Transverse colon (tissue), 4 donors: ENCODE data around the gene PLIN5. TPM values are rescaled to one million over a fixed set of nuclear protein-coding genes. Genes with fewer than 3 reads are reported as not detected.
A peak's percentile ranks its signal among the peaks of the same experiment; 100 is the strongest.

Experiments used
- DNase-seq: peaks from one replicate; pipeline ENCODE4 v3.0.0-alpha.2; 2019
- H3K27ac ChIP-seq, 4 donors: fragments of 200-600 bp; sonication (generic); 2 replicates each; pipeline ENCODE4 v1.5.1; 2016 to 2018; ENCODE audit warnings: inconsistent platforms in 4 of 4
- H3K27me3 ChIP-seq: fragments of 200-600 bp; sonication (generic); 2 replicates; pipeline ENCODE4 v1.5.1; 2017; ENCODE audit warnings: inconsistent platforms
- H3K36me3 ChIP-seq, 4 donors: fragments of 200-600 bp; sonication (generic); 2 replicates each; pipeline ENCODE4 v1.5.1; 2017 to 2019; ENCODE audit warnings: inconsistent platforms in 4 of 4
- H3K4me1 ChIP-seq, 4 donors: fragments of 200-600 bp; sonication (generic); 2 replicates each; pipeline ENCODE4 v1.5.1; 2017 to 2020; ENCODE audit warnings: inconsistent platforms in 4 of 4
- H3K4me3 ChIP-seq, 4 donors: fragments of 200-600 bp; sonication (generic); 1 replicate in 1 of 4; 2 replicates in 3 of 4; pipeline versions ENCODE4 v1.5.1 to v1.6.1; 2017 to 2019; ENCODE audit warnings: inconsistent platforms in 4 of 4
- H3K9me3 ChIP-seq, 2 donors: fragments of 200-600 bp; sonication (generic); 2 replicates each; pipeline ENCODE4 v1.5.1; 2017 to 2019; ENCODE audit warnings: inconsistent platforms in 2 of 2
- EP300 ChIP-seq: sonication (generic); formaldehyde crosslinking; IDR thresholded peaks from one replicate; pipeline ENCODE4 v1.6.1; 2017; ENCODE audit warnings: antibody characterized with exemption, low read depth
- POLR2A ChIP-seq: fragments of 450-650 bp; IDR thresholded peaks from one replicate; pipeline ENCODE4 v1.6.1; 2016; ENCODE audit warnings: antibody characterized with exemption, mild to moderate bottlenecking, moderate library complexity
- POLR2AphosphoS5 ChIP-seq, 3 donors: sonication (generic); formaldehyde crosslinking; IDR thresholded peaks; one replicate each; pipeline ENCODE4 v1.6.1; 2016; ENCODE audit warnings: antibody characterized with exemption in 3 of 3
- WGBS, 2 donors: methylation state at CpG; one replicate each; pipeline ENCODE4 v1.1.5; 2018; ENCODE audit warnings: low coverage in 1 of 2; 5-methylcytosine and 5-hydroxymethylcytosine counted together
- in situ Hi-C, 4 donors: fragments of 200-750 bp; cut with MboI; loops; one replicate each; pipeline versions ENCODE4 v1.15.0 to v1.15.1; 2017; ENCODE audit warnings: low sequenced_read_pairs in 3 of 4, low pct_ligation_motif_present in 1 of 4, low pct_unique_long_range_greater_than_20kb in 1 of 4
- intact Hi-C: fragments of 100-400 bp; cut with DNase I; formaldehyde crosslinking; loops from one replicate; pipeline ENCODE4 v1.15.1; 2023; ENCODE audit warnings: low total_unique reads
- total RNA-seq, 4 donors: library from RNA; depleted of rRNA; stranded (reverse); fragments of >200 nt; gene quantifications; one replicate each; pipeline ENCODE4 v1.1.0, GENCODE V29; 2016
- TF ChIP-seq, protein P1 (sequence below), 5 experiments: fragments of 200-600 bp in 3 of 5; fragments of 450-650 bp in 2 of 5; sonication (generic) in 3 of 5; IDR thresholded peaks; 1 replicate in 2 of 5; 2 replicates in 3 of 5; pipeline ENCODE4 v1.5.1; 2016 to 2017; ENCODE audit warnings: antibody characterized with exemption in 5 of 5, inconsistent platforms in 3 of 5, mild to moderate bottlenecking in 2 of 5, moderate library complexity in 1 of 5

PLIN5 gene
- total RNA-seq, 4 donors from 2014 or later: 2.7 to 6.7 (median 6.0) TPM; not detected in 1

DNA sequence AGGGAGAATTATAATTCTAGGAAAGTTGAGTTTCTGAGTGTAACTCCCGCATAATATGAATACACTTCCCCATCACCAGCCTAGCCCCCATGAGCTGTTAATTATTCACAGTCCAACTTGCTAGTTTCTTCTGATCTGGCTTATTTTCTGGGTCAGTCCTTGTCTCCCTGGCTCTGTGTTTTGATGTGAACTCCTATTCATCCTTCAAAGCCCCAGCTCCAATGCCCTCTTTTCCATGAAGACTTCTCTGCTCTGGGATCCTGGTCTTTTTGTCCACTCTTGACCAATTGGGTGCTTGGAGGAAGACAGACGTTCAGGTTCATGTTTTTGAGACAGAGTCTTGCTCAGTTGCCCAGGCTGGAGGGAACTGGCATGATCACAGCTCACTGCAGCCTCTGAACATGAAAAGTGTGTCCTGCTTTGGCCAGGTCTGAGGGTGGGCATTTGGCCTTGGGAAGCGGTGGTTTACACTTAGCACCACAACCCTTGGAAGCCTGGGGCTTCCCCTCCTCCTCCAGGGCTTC lies 4.2 kb upstream of the PLIN5 start:
- Histone ChIP-seq H3K4me1 (peaks cover 0 to 15% (median 11%) of the 10 kb centered on the region in 4 donors), H3K4me3 (peak overlapping the region in 3 of 4 donors; percentile 15 to 31 (median 19)), H3K27ac (peak overlapping the region; percentile 64 to 76 (median 68)), H3K9me3 (no peaks in the 10 kb centered on the region), H3K36me3 (no peaks in the 10 kb centered on the region), H3K27me3 (peaks cover 16% of the 10 kb centered on the region)
- TF ChIP-seq POLR2AphosphoS5 (IDR thresholded peaks at IDR 0.05) (no peak), EP300 (no peak), POLR2A (no peak)
- TF ChIP-seq, protein P1, sequence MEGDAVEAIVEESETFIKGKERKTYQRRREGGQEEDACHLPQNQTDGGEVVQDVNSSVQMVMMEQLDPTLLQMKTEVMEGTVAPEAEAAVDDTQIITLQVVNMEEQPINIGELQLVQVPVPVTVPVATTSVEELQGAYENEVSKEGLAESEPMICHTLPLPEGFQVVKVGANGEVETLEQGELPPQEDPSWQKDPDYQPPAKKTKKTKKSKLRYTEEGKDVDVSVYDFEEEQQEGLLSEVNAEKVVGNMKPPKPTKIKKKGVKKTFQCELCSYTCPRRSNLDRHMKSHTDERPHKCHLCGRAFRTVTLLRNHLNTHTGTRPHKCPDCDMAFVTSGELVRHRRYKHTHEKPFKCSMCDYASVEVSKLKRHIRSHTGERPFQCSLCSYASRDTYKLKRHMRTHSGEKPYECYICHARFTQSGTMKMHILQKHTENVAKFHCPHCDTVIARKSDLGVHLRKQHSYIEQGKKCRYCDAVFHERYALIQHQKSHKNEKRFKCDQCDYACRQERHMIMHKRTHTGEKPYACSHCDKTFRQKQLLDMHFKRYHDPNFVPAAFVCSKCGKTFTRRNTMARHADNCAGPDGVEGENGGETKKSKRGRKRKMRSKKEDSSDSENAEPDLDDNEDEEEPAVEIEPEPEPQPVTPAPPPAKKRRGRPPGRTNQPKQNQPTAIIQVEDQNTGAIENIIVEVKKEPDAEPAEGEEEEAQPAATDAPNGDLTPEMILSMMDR (IDR thresholded peaks at IDR 0.05): no peak
- intact Hi-C loops (no loop called here), in situ Hi-C loops (no loop called here)
- no peak for DNase-seq
- 77 to 100% methylated on average over 1 to 3 of the region's 3 CpGs for WGBS, 2 donors

DNA sequence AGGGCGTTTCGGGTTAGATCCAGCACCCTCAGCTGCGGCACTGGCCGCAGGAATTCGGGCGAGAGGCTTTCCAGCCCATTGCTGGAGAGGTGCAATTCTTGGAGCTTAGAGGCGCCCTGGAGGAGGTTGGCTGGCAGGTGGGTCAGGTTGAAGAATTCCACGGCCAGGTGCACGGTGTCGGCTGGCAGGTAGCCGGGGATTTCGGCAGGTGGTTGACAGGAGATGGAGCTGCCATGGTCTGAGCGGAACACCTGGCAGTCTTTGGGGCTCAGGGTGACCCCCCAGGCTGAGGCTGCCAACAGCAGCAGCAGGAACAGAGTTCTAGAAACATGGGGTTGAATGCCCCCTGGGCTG lies 3.6 kb upstream of the PLIN5 start:
- intact Hi-C loops: no loop called here
- 95% methylated on average over 13 of the region's 13 CpGs; no CpG with 5 or more reads in 1 of the 2 donors for WGBS, 2 donors

DNA sequence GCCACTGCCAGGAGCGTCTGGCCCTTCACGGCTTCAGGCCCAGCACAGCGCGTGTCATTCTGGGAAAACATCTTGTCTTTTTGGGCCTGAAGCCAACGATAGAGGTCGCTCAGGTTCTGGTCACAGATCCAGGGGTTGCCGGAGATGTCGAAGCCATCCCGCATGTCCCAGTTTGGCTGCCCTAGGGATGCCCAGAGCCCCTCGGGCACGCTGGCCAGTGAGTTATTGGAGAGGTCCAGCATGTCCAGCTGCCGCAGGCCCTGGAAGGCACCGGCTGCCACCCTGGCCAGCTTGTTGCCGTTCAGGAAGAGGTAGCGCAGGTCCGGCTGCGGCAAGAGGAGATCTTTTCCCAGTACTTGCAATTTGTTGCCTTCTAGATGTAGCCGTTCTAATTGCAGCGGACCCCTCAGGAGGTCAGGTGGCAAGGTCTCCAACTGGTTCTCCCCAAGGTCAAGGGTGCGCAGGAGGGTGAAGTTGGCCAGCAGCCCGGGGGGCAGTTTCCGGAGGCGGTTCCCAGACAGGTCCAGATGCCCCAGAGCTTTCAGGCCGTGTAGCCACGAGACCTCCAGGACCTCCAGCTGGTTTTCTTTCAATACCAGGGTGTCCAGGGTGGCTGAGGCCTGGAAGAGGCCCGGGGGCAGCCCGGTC lies 3.1 kb upstream of the PLIN5 start:
- H3K36me3 ChIP-seq: no peaks in the 10 kb centered on the region
- intact Hi-C loops (no loop called here), in situ Hi-C loops (no loop called here)
- no peak for DNase-seq
- H3K9me3 ChIP-seq: no peaks in the 10 kb centered on the region
- H3K4me1 ChIP-seq: peaks cover 0 to 15% (median 11%) of the 10 kb centered on the region in 4 donors
- peaks cover 16% of the 10 kb centered on the region for H3K27me3 ChIP-seq
- no peak overlapping the region for H3K27ac ChIP-seq
- WGBS, 2 donors: 91% methylated on average over 26 of the region's 27 CpGs; no CpG with 5 or more reads in 1 of the 2 donors
- TF ChIP-seq EP300 (no peak), POLR2A (no peak), POLR2AphosphoS5 (IDR thresholded peaks at IDR 0.05) (no peak)
- TF ChIP-seq, protein P1 (IDR thresholded peaks at IDR 0.05): no peak
- no peak overlapping the region for H3K4me3 ChIP-seq

More for the DNA sequence above, 3.6 kb upstream of the PLIN5 start:
- in situ Hi-C loops: no loop called here
- H3K9me3 ChIP-seq: no peaks in the 10 kb centered on the region
- DNase-seq: no peak
- peaks cover 0 to 15% (median 11%) of the 10 kb centered on the region in 4 donors for H3K4me1 ChIP-seq
- H3K27ac ChIP-seq: no peak overlapping the region
- peaks cover 16% of the 10 kb centered on the region for H3K27me3 ChIP-seq
- H3K36me3 ChIP-seq: no peaks in the 10 kb centered on the region
- TF ChIP-seq POLR2AphosphoS5 (IDR thresholded peaks at IDR 0.05) (no peak), POLR2A (no peak), EP300 (no peak)
- TF ChIP-seq, protein P1 (IDR thresholded peaks at IDR 0.05): no peak
- H3K4me3 ChIP-seq: no peak overlapping the region

DNA sequence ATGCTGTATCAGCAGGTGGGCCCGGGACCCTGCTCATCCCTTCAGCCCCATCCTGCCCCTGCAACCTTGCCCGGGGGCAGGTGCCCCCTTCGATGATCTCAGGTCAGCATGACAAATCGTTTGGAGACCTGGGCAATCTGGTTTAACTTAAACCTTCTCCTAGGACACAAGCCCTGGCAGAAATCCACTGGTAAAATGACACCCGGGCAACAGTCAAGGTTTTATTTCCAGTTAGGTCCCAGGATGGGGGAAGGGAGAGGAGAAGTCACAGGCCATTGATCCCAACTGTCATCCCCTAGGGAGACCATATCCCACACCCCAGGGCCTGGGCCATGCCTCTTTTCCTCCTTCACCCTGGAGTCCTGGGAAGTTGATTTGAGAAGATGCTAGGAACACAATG lies 1.8 kb upstream of the PLIN5 start:
- in situ Hi-C loops: no loop called here
- no peak for DNase-seq
- Histone ChIP-seq H3K27ac (no peak overlapping the region), H3K4me3 (no peak overlapping the region), H3K36me3 (no peaks in the 10 kb centered on the region), H3K4me1 (peaks cover 0 to 15% (median 11%) of the 10 kb centered on the region in 4 donors), H3K27me3 (peaks cover 22% of the 10 kb centered on the region), H3K9me3 (no peaks in the 10 kb centered on the region)
- TF ChIP-seq POLR2A (no peak), POLR2AphosphoS5 (IDR thresholded peaks at IDR 0.05) (no peak), EP300 (no peak)
- TF ChIP-seq, protein P1 (IDR thresholded peaks at IDR 0.05): no peak
- intact Hi-C loops: no loop called here
- 20 to 54% methylated on average over 1 to 5 of the region's 5 CpGs for WGBS, 2 donors
